GM12874 (cell line): ENCODE data around the gene AFF3.

ENCODE experiments used
- TF ChIP-seq, protein P1 (sequence below): IDR thresholded peaks from 2 replicates; pipeline ENCODE4 v1.5.1; 2011; ENCODE audit warnings: low read depth, mild to moderate bottlenecking, control low read depth, low read length, moderate library complexity; ENCODE audit not compliant: insufficient read depth

Gene AFF3

GRCh38 chr2:99809259-99809900 is 333.0 kb downstream of the AFF3 start:
- TF ChIP-seq, protein P1, sequence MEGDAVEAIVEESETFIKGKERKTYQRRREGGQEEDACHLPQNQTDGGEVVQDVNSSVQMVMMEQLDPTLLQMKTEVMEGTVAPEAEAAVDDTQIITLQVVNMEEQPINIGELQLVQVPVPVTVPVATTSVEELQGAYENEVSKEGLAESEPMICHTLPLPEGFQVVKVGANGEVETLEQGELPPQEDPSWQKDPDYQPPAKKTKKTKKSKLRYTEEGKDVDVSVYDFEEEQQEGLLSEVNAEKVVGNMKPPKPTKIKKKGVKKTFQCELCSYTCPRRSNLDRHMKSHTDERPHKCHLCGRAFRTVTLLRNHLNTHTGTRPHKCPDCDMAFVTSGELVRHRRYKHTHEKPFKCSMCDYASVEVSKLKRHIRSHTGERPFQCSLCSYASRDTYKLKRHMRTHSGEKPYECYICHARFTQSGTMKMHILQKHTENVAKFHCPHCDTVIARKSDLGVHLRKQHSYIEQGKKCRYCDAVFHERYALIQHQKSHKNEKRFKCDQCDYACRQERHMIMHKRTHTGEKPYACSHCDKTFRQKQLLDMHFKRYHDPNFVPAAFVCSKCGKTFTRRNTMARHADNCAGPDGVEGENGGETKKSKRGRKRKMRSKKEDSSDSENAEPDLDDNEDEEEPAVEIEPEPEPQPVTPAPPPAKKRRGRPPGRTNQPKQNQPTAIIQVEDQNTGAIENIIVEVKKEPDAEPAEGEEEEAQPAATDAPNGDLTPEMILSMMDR: no peak

- TF ChIP-seq, protein P1: no peak
Measured at GRCh38 chr2:99808361-99809200, 333.8 kb downstream of the AFF3 start.

GRCh38 chr2:99806758-99807157 is 335.6 kb downstream of the AFF3 start:
- TF ChIP-seq, protein P1: no peak

DNA sequence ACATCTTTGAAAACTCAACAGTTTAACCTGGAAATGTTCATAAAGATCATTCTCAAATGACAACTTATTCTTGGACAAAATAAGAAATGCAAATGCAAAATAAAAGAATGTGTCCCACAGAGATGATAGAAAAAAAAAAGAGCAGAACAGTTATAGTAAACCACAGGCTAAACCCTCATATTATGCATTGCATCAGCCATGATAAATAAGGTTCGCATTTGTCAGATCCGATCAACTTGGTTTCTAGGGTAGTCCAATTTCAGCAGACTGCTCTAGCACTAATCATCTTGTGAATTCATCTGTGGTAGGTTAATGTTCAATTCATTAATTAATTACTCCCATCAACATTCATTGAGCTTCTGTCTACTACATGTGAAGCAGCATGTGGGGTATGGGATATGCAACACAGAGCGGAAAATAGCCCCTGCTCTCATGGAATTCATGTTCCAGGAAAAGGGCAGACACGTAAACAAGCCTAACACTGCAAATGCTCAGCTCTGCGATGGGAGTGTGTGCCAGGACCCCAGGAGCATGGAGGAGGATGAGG is 336.4 kb downstream of the AFF3 start:
- TF ChIP-seq, protein P1: no peak

- TF ChIP-seq, protein P1: no peak
Measured at GRCh38 chr2:99803846-99804245, 338.5 kb downstream of the AFF3 start.

DNA sequence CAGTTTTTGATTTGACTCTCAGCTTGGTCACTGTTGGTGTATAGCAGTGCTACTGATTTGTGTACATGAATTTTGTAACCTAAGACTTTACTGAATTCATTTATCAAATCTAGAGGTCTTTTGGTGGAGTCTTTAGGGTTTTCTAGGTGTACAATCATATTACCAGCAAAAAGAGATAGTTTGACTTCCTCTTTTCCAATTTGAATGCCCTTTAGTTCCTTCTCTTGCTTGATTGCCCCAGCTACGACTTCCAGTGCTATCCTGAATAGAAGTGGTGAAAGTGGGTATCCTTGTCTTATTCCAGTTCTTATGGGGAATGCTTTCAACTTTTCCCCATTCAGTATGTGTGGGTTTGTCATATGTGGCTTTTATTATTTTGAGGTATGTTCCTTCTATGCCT is 339.7 kb downstream of the AFF3 start:
- TF ChIP-seq, protein P1: no peak

DNA sequence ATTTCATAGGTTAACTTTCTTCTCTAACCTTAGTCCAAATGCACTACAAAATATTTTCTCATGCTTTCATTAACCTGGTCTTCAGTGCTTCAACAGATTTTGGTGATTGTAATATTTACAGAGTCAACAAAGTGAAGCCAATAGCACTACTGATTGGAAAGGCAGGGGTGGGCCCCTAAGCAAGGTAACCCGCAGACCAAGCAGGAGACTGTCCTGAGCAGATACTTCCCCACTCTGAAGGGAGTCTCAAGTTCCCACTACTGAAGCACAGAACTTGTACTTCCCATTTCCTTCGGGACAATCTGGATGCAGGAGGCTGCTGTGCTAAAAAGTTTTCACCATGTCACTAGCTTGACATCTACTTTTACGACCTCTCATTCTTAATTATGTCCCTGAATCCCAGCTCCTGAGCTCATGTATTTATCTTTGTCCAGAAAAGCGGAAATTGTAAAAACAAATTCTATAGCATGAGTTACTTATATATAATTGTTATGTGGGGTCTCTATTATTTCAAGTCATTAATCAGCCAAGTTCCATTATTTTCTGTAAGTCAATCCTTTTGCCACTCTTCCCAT is 341.0 kb downstream of the AFF3 start:
- TF ChIP-seq, protein P1: no peak
